ENCODE results near the gene CKS1B. TPM values are rescaled to one million over a fixed set of nuclear protein-coding genes. Genes with fewer than 3 reads are reported as not detected.

The CKS1B gene
- total RNA-seq, 2 experiments from 2014 or later = 1.4 to 3.9 TPM

DNA sequence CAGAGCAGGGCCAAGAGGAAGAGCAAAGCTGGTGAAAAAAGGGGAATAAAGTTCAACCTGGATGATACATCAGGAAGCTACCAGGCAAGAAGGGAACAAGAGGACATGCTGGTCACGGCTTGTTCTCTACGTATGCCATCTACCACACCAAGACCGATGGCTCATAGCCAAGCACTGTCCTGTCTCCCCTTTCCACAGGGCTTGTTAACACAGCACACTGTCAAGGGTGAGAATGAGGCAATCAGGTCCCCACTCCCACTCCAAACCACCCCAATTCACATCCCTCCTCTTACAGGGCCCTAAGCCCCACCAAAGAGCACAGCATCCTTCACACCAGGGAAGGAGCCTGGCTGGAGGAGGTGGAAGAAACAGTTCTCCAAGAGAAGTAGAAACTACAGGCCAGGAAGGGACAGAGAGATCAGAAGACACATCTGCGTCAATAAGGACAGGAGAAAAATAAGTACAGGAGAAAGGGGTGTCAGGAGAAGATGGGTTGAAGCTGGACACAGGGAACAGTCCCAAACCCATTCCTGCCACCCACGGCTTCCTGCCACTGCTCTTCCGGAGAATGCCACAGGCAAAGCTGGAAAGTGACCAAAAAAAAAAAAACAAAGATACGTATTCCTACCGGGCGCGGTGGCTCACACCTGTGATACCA, 3.0 kb upstream of the CKS1B start:
- ATAC-seq (ENCODE audit: poor library complexity) (no peak), DNase-seq (no peak)
- Mint-ChIP-seq H3K4me3 (peak overlapping the region; percentile 55), H3K9me3 (no peaks in the 10 kb centered on the region), H3K36me3 (ENCODE audit: low read depth) (peaks cover 41% of the 10 kb centered on the region), H3K27ac (peak overlapping the region; percentile 29), H3K27me3 (no peaks in the 10 kb centered on the region), H3K4me1 (ENCODE audit: low read depth) (peaks cover 30% of the 10 kb centered on the region)
- H3K4me1 ChIP-seq (ENCODE audit: insufficient read depth, low read length) = peaks cover 61% of the 10 kb centered on the region
- H3K27me3 ChIP-seq (ENCODE audit: control insufficient read depth in 1 of 2, insufficient read depth in 2 of 2, low read length in 2 of 2) = no peaks in the 10 kb centered on the region
- H3K4me3 ChIP-seq (ENCODE audit: low read length) = no peak overlapping the region
- H3K9me3 ChIP-seq (ENCODE audit: control insufficient read depth in 1 of 2, insufficient read depth in 1 of 2, low read length in 2 of 2) = no peaks in the 10 kb centered on the region
- H3K27ac ChIP-seq (ENCODE audit: low read depth in 1 of 2, low read length in 2 of 2) = no peak overlapping the region
- intact Hi-C loops (cut with DNase I, micrococcal nuclease) = no loop called here
- CTCF ChIA-PET = interaction anchor here (0.9 to 10.7 kb wide), 8 partner anchors 9 to 90 kb away, joined by 3 to 71 read pairs (median 6); partner anchors contain the start of genes PMVK and PYGO2
- no peak for TF ChIP-seq CTCF (IDR thresholded peaks at IDR 0.05)
- peaks cover 46% of the 10 kb centered on the region for H3K36me3 ChIP-seq (ENCODE audit: insufficient read depth, low read length)
- POLR2A ChIA-PET = interaction anchor here (1.1 to 5.6 kb wide), 8 partner anchors 10 to 45 kb away, joined by 3 to 46 read pairs (median 8); partner anchors contain the start of genes FLAD1, PBXIP1, PMVK and PYGO2

- POLR2A ChIA-PET = interaction anchor here (1.1 to 5.6 kb wide), 4 partner anchors 11 to 44 kb away, joined by 3 to 46 read pairs (median 41); partner anchors contain the start of genes FLAD1 and PBXIP1
- ATAC-seq (ENCODE audit: poor library complexity) (no peak), DNase-seq (no peak)
- Mint-ChIP-seq H3K4me3 (no peak overlapping the region), H3K4me1 (ENCODE audit: low read depth) (peaks cover 30% of the 10 kb centered on the region), H3K9me3 (no peaks in the 10 kb centered on the region), H3K36me3 (ENCODE audit: low read depth) (peaks cover 34% of the 10 kb centered on the region), H3K27me3 (no peaks in the 10 kb centered on the region), H3K27ac (no peak overlapping the region)
- intact Hi-C loops (cut with DNase I, micrococcal nuclease) = loop anchor here in 1 of 2 experiments (2.0 kb wide), 2 partner anchors 15 to 45 kb away; partner anchors contain the start of gene PBXIP1
- H3K27ac ChIP-seq (ENCODE audit: low read depth in 1 of 2, low read length in 2 of 2) = no peak overlapping the region
- H3K9me3 ChIP-seq (ENCODE audit: control insufficient read depth in 1 of 2, insufficient read depth in 1 of 2, low read length in 2 of 2) = no peaks in the 10 kb centered on the region
- CTCF ChIA-PET = interaction anchor here (1.4 to 10.7 kb wide), 5 partner anchors 10 to 89 kb away, joined by 3 to 71 read pairs (median 24); partner anchors contain the start of gene PYGO2
- no peak for TF ChIP-seq CTCF (IDR thresholded peaks at IDR 0.05)
- H3K4me3 ChIP-seq (ENCODE audit: low read length) = no peak overlapping the region
- H3K27me3 ChIP-seq (ENCODE audit: control insufficient read depth in 1 of 2, insufficient read depth in 2 of 2, low read length in 2 of 2) = no peaks in the 10 kb centered on the region
- peaks cover 62% of the 10 kb centered on the region for H3K4me1 ChIP-seq (ENCODE audit: insufficient read depth, low read length)
- H3K36me3 ChIP-seq (ENCODE audit: insufficient read depth, low read length) = peaks cover 39% of the 10 kb centered on the region
These were observed 2.3 kb upstream of the CKS1B start for GRCh38 chr1:154972213-154972516.

GRCh38 chr1:154972517-154973343, 1.8 kb upstream of the CKS1B start:
- peak overlapping the region; percentile 94 to 99 for H3K27ac ChIP-seq (ENCODE audit: low read depth in 1 of 2, low read length in 2 of 2)
- TF ChIP-seq CTCF (IDR thresholded peaks at IDR 0.05) = no peak
- peaks cover 34% of the 10 kb centered on the region for H3K36me3 ChIP-seq (ENCODE audit: insufficient read depth, low read length)
- H3K9me3 ChIP-seq (ENCODE audit: control insufficient read depth in 1 of 2, insufficient read depth in 1 of 2, low read length in 2 of 2) = no peaks in the 10 kb centered on the region
- H3K4me1 ChIP-seq (ENCODE audit: insufficient read depth, low read length) = peaks cover 58% of the 10 kb centered on the region
- Mint-ChIP-seq H3K27ac (no peak overlapping the region), H3K36me3 (ENCODE audit: low read depth) (peaks cover 28% of the 10 kb centered on the region), H3K9me3 (no peaks in the 10 kb centered on the region), H3K4me1 (ENCODE audit: low read depth) (peaks cover 30% of the 10 kb centered on the region), H3K27me3 (no peaks in the 10 kb centered on the region), H3K4me3 (no peak overlapping the region)
- intact Hi-C loops (cut with DNase I, micrococcal nuclease) = loop anchor here in 1 of 2 experiments (2.0 kb wide), 2 partner anchors 16 to 44 kb away; partner anchors contain the start of gene PBXIP1
- no peak overlapping the region for H3K4me3 ChIP-seq (ENCODE audit: low read length)
- no peak for ATAC-seq (ENCODE audit: poor library complexity)
- no peaks in the 10 kb centered on the region for H3K27me3 ChIP-seq (ENCODE audit: control insufficient read depth in 1 of 2, insufficient read depth in 2 of 2, low read length in 2 of 2)
- CTCF ChIA-PET = interaction anchor here (0.7 to 10.7 kb wide), 9 partner anchors 10 to 89 kb away, joined by 3 to 71 read pairs (median 5); partner anchors contain the start of genes PBXIP1 and PYGO2
- DNase-seq = peak in 2 of 14 experiments; percentile 40 to 56
- POLR2A ChIA-PET = interaction anchor here (0.7 to 5.6 kb wide), 14 partner anchors 11 to 646 kb away, joined by 3 to 46 read pairs (median 12); partner anchors contain the start of genes ADAM15, FLAD1, PBXIP1 and PMVK

Data from CD4-positive, alpha-beta T cell (primary cell).